22Rv1 (cell line): ENCODE data around the gene CMTM7.
"Not testable (repeated sequence)": the region's sequence is repeated elsewhere in the genome, so short reads cannot be mapped to it uniquely, and the experiment has no call there.

Experiments used
- ZFX ChIP-seq: fragments of 450-650 bp; IDR thresholded peaks from 2 replicates; pipeline ENCODE4 v1.6.1; 2017; ENCODE audit warnings: antibody characterized with exemption, borderline replicate concordance
- TF ChIP-seq, protein P1 (sequence below): fragments of 450-650 bp; IDR thresholded peaks from 2 replicates; pipeline ENCODE4 v1.5.1; 2017; ENCODE audit warnings: mild to moderate bottlenecking

DNA sequence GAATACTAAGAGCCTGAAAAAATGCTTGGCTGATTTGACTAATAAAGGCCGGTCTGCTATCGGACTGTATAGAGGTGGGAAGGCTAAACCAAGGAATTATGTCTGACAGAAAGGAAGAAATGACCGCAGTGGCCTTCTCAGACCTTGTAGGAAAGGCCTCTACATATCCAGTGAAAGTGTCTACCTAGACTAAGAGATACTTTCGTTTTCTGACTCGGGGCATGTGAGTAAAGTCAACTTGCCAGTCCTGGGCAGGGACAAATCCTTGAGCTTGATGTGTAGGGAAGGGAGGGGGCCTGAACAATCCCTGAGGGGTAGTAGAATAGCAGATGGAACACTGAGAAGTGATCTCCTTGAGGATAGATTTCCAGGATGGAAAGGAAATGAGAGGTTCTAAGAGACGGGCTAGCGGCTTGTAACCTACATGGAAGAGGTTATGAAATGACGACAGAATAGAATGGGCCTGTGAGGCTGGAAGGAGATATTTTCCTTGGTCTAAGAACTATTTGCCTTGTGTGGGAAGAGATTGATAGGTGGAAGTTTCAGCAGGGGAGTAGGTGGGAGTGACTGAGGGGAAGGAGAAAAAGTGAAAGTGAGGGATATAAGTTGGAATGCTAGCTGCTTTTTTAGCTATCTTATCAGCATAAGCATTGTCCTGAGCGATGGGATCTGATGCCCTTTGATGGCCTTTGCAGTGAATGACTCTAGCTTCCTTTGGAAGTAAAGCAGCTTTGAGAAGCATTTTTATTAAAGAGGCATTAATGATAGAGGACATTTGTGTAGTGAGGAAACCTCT is 70.7 kb downstream of the CMTM7 start:
- TF ChIP-seq, protein P1, sequence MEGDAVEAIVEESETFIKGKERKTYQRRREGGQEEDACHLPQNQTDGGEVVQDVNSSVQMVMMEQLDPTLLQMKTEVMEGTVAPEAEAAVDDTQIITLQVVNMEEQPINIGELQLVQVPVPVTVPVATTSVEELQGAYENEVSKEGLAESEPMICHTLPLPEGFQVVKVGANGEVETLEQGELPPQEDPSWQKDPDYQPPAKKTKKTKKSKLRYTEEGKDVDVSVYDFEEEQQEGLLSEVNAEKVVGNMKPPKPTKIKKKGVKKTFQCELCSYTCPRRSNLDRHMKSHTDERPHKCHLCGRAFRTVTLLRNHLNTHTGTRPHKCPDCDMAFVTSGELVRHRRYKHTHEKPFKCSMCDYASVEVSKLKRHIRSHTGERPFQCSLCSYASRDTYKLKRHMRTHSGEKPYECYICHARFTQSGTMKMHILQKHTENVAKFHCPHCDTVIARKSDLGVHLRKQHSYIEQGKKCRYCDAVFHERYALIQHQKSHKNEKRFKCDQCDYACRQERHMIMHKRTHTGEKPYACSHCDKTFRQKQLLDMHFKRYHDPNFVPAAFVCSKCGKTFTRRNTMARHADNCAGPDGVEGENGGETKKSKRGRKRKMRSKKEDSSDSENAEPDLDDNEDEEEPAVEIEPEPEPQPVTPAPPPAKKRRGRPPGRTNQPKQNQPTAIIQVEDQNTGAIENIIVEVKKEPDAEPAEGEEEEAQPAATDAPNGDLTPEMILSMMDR = not testable (repeated sequence)
- TF ChIP-seq ZFX = not testable (repeated sequence)
